ENCODE results near the gene ARL15. TPM values are rescaled to one million over a fixed set of nuclear protein-coding genes. Genes with fewer than 3 reads are reported as not detected.
A peak's percentile ranks its signal among the peaks of the same experiment; 100 is the strongest.

ARL15 gene
- total RNA-seq, 4 donors from 2014 or later: 19.9 to 57.0 (median 36.9) TPM

- peak; percentile 81 to 82 for DNase-seq (ENCODE audit: low spot score in 2 of 2)
- Histone ChIP-seq H3K27me3 (no peaks in the 10 kb centered on the region), H3K27ac (no peak overlapping the region), H3K4me1 (peaks cover 1% of the 10 kb centered on the region), H3K36me3 (no peaks in the 10 kb centered on the region), H3K4me3 (no peak overlapping the region), H3K9me3 (no peaks in the 10 kb centered on the region)
- TF ChIP-seq POLR2A (IDR thresholded peaks at IDR 0.05): no peak
- TF ChIP-seq POLR2AphosphoS5 (IDR thresholded peaks at IDR 0.05): no peak
- TF ChIP-seq CTCF (IDR thresholded peaks at IDR 0.05): peak; percentile 89
- TF ChIP-seq EP300 (IDR thresholded peaks at IDR 0.05): no peak
- WGBS: 16% methylated on average over 6 of the region's 6 CpGs
These were observed 81.2 kb downstream of the ARL15 start for GRCh38 chr5:54229041-54229780.

- TF ChIP-seq CTCF (IDR thresholded peaks at IDR 0.05) (no peak), POLR2AphosphoS5 (IDR thresholded peaks at IDR 0.05) (no peak), EP300 (IDR thresholded peaks at IDR 0.05) (no peak), POLR2A (IDR thresholded peaks at IDR 0.05) (no peak)
- H3K4me1 ChIP-seq: no peaks in the 10 kb centered on the region
- WGBS: 76% methylated on average over 1 of the region's 1 CpG
These were observed 82.6 kb downstream of the ARL15 start for GRCh38 chr5:54227759-54228158.

GRCh38 chr5:54227109-54227508 lies 83.3 kb downstream of the ARL15 start:
- H3K27me3 ChIP-seq: no peaks in the 10 kb centered on the region
- H3K4me1 ChIP-seq: no peaks in the 10 kb centered on the region
- no peak overlapping the region for H3K27ac ChIP-seq
- 90% methylated on average over 3 of the region's 3 CpGs for WGBS
- TF ChIP-seq EP300 (IDR thresholded peaks at IDR 0.05): no peak
- no peak for TF ChIP-seq POLR2A (IDR thresholded peaks at IDR 0.05)
- TF ChIP-seq CTCF (IDR thresholded peaks at IDR 0.05): no peak
- no peak for TF ChIP-seq POLR2AphosphoS5 (IDR thresholded peaks at IDR 0.05)
- no peaks in the 10 kb centered on the region for H3K36me3 ChIP-seq
- no peak overlapping the region for H3K4me3 ChIP-seq
- H3K9me3 ChIP-seq: no peaks in the 10 kb centered on the region
- no peak for DNase-seq (ENCODE audit: low spot score in 2 of 2)

More at GRCh38 chr5:54227759-54228158, 82.6 kb downstream of the ARL15 start:
- Histone ChIP-seq H3K36me3 (no peaks in the 10 kb centered on the region), H3K27me3 (no peaks in the 10 kb centered on the region), H3K9me3 (no peaks in the 10 kb centered on the region), H3K27ac (no peak overlapping the region), H3K4me3 (no peak overlapping the region)
- no peak for DNase-seq (ENCODE audit: low spot score in 2 of 2)

- 77% methylated on average over 5 of the region's 5 CpGs for WGBS
- TF ChIP-seq EP300 (IDR thresholded peaks at IDR 0.05) (no peak), POLR2AphosphoS5 (IDR thresholded peaks at IDR 0.05) (no peak), POLR2A (IDR thresholded peaks at IDR 0.05) (no peak), CTCF (IDR thresholded peaks at IDR 0.05) (no peak)
- Histone ChIP-seq H3K27me3 (no peaks in the 10 kb centered on the region), H3K4me1 (no peaks in the 10 kb centered on the region), H3K36me3 (no peaks in the 10 kb centered on the region), H3K4me3 (no peak overlapping the region), H3K9me3 (no peaks in the 10 kb centered on the region), H3K27ac (no peak overlapping the region)
- DNase-seq (ENCODE audit: low spot score in 2 of 2): no peak
These were observed 84.2 kb downstream of the ARL15 start for GRCh38 chr5:54226215-54226614.

GRCh38 chr5:54224103-54224826 lies 86.1 kb downstream of the ARL15 start:
- no peak overlapping the region for H3K4me3 ChIP-seq
- TF ChIP-seq CTCF (IDR thresholded peaks at IDR 0.05) (no peak), EP300 (IDR thresholded peaks at IDR 0.05) (no peak), POLR2AphosphoS5 (IDR thresholded peaks at IDR 0.05) (no peak), POLR2A (IDR thresholded peaks at IDR 0.05) (no peak)
- 72% methylated on average over 10 of the region's 10 CpGs for whole genome bisulfite sequencing
- DNase-seq (ENCODE audit: low spot score in 2 of 2): no peak
- H3K9me3 ChIP-seq: no peaks in the 10 kb centered on the region
- H3K4me1 ChIP-seq: no peaks in the 10 kb centered on the region
- no peak overlapping the region for H3K27ac ChIP-seq
- no peaks in the 10 kb centered on the region for H3K36me3 ChIP-seq
- H3K27me3 ChIP-seq: no peaks in the 10 kb centered on the region
